AG08396 (cell line): ENCODE measurements around the gene DNM1L.

Experiments
- DNase-seq: peaks from one replicate; pipeline ENCODE4 v3.0.0; 2012; ENCODE audit warnings: low spot score, mixed read lengths

Gene DNM1L

GRCh38 chr12:32679091-32679919, at the start of gene DNM1L:
DNM1L (plus strand) TSS chr12:32679301; CDS start chr12:32679364, 63 bp downstream.
- DNase-seq, result peak; percentile 96

- no peak for DNase-seq
Observed at GRCh38 chr12:32641287-32641901, 37.7 kb upstream of the DNM1L start.

GRCh38 chr12:32644431-32644830, 34.7 kb upstream of the DNM1L start:
- DNase-seq, result no peak

GRCh38 chr12:32647275-32647674, 31.8 kb upstream of the DNM1L start:
- no peak for DNase-seq

- no peak for DNase-seq
Observed at GRCh38 chr12:32650508-32650907, 28.6 kb upstream of the DNM1L start.

- no peak for DNase-seq
Observed at GRCh38 chr12:32651151-32651955, 27.7 kb upstream of the DNM1L start.

- DNase-seq, result no peak
Observed at GRCh38 chr12:32651956-32652210, 27.2 kb upstream of the DNM1L start.

GRCh38 chr12:32659908-32660440, 19.1 kb upstream of the DNM1L start:
- DNase-seq, result no peak

GRCh38 chr12:32661706-32662105, 17.4 kb upstream of the DNM1L start:
- DNase-seq, result no peak

- DNase-seq, result no peak
Observed at GRCh38 chr12:32662665-32663064, 16.4 kb upstream of the DNM1L start.

- DNase-seq, result no peak
Observed at GRCh38 chr12:32666018-32666417, 13.1 kb upstream of the DNM1L start.

- no peak for DNase-seq
Observed at GRCh38 chr12:32669584-32669983, 9.5 kb upstream of the DNM1L start.

GRCh38 chr12:32671930-32672780, 6.9 kb upstream of the DNM1L start:
- peak; percentile 75 for DNase-seq

GRCh38 chr12:32679920-32680237, 778 bp downstream of the DNM1L start:
- no peak for DNase-seq

- no peak for DNase-seq
Observed at GRCh38 chr12:32680787-32681186, 1.7 kb downstream of the DNM1L start.

GRCh38 chr12:32681272-32681671, 2.2 kb downstream of the DNM1L start:
- DNase-seq, result no peak

- DNase-seq, result no peak
Observed at GRCh38 chr12:32686340-32686739, 7.2 kb downstream of the DNM1L start.

GRCh38 chr12:32688786-32689185, 9.7 kb downstream of the DNM1L start:
- no peak for DNase-seq

- no peak for DNase-seq
Observed at GRCh38 chr12:32690927-32691326, 11.8 kb downstream of the DNM1L start.

- DNase-seq, result no peak
Observed at GRCh38 chr12:32692358-32692757, 13.3 kb downstream of the DNM1L start.

- no peak for DNase-seq
Observed at GRCh38 chr12:32693036-32693435, 13.9 kb downstream of the DNM1L start.

- DNase-seq, result no peak
Observed at GRCh38 chr12:32695787-32696186, 16.7 kb downstream of the DNM1L start.
